HG02588 (cell line): Measurements from ENCODE around the gene THPO.
A peak's percentile ranks its signal among the peaks of the same experiment; 100 is the strongest.

Source experiments
- ATAC-seq: cut with Tn5 transposase; IDR thresholded peaks from one replicate; pipeline ENCODE4 v1.9.1; 2021; ENCODE audit warnings: mild to moderate bottlenecking, moderate library complexity; ENCODE audit not compliant: unreplicated experiment

THPO gene

GRCh38 chr3:184366619-184367289, 11.3 kb downstream of the THPO start:
- ATAC-seq = no peak

- ATAC-seq = peak; percentile 81
Measured at GRCh38 chr3:184362668-184363546, 15.1 kb downstream of the THPO start.

- peak; percentile 3 for ATAC-seq
Measured at GRCh38 chr3:184361932-184362667, 15.9 kb downstream of the THPO start.

- peak; percentile 46 for ATAC-seq
Measured at GRCh38 chr3:184361532-184361931, 16.5 kb downstream of the THPO start, which contains the start of the genes CLCN2 and POLR2H. Gene CLCN2, minus strand, starts transcription at chr3:184361605. Its CDS starts 126 bp downstream, at chr3:184361479. Gene POLR2H, plus strand, starts transcription at chr3:184361710. Its CDS starts 1,783 bp downstream, at chr3:184363493.

- no peak for ATAC-seq
Measured at GRCh38 chr3:184360929-184361531, 17.0 kb downstream of the THPO start.

GRCh38 chr3:184360070-184360928, 17.7 kb downstream of the THPO start:
- no peak for ATAC-seq

GRCh38 chr3:184359610-184360009, 18.4 kb downstream of the THPO start:
- no peak for ATAC-seq

GRCh38 chr3:184358921-184359350, 19.1 kb downstream of the THPO start:
- ATAC-seq = no peak

GRCh38 chr3:184358124-184358767, 19.8 kb downstream of the THPO start:
- no peak for ATAC-seq

GRCh38 chr3:184357248-184358123, 20.5 kb downstream of the THPO start:
- no peak for ATAC-seq

- ATAC-seq = no peak
Measured at GRCh38 chr3:184355261-184356040, 22.6 kb downstream of the THPO start.

- no peak for ATAC-seq
Measured at GRCh38 chr3:184354754-184355153, 23.3 kb downstream of the THPO start.

GRCh38 chr3:184354121-184354728, 23.8 kb downstream of the THPO start:
- no peak for ATAC-seq

GRCh38 chr3:184353546-184353941, 24.5 kb downstream of the THPO start:
- no peak for ATAC-seq

- no peak for ATAC-seq
Measured at GRCh38 chr3:184352897-184353545, 25.0 kb downstream of the THPO start.

- no peak for ATAC-seq
Measured at GRCh38 chr3:184352149-184352785, 25.7 kb downstream of the THPO start.
